Stimulated activated CD4-positive, alpha-beta T cell treated with anti-CD3 and anti-CD28 coated beads, Interleukin-1b, Interleukin-23, amount 100 ng/mL, for 48 hours (primary cell): ENCODE results near the gene PTPRJ.

Experiments
- DNase-seq: peaks from one replicate; pipeline ENCODE4 v3.0.0-alpha.2; 2020

Gene PTPRJ

GRCh38 chr11:48170241-48171233 is 190.2 kb downstream of the PTPRJ start:
- no peak for DNase-seq

GRCh38 chr11:48172818-48173609 is 192.7 kb downstream of the PTPRJ start:
- peak; percentile 67 for DNase-seq

DNA sequence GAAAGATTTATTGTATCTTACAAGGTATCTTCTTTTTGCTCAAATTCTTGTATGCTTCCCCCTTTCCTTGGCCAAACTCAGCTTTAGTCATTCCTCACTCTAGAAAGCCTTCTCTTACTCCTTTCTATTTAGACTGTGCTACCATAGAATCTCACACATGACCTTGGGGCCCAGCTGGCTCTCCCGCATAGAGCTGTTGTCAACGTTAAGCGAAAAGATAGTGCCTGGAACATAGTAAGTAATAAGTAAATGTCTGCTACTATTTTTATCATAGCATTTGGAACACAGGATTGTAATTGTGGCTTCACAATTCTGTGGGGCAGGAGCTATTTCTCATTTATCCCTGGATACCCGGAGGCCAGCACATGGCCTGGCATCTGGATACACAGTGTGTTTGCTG is 197.3 kb downstream of the PTPRJ start:
- no peak for DNase-seq

DNA sequence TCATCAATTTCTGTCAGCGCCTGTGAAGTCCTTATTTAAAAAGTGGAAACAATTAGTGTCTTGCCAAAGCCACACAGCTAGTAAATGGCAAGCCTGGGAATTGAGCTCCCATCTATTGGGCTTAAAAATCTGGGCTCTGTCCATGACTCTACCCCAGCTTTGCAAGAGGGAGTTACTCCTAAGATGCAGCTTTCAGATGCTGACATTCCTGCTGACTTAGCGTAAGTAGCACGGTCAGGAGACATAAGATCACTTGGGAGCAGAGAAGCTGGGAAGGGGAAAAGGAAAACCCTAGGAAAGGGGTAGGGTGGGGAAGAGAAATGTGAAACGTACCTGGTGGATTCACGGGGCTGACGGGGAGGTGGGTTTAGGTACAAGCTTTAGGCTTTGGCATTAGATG is 200.3 kb downstream of the PTPRJ start:
- DNase-seq: no peak

GRCh38 chr11:48182860-48183526 is 202.6 kb downstream of the PTPRJ start:
- DNase-seq: no peak

DNA sequence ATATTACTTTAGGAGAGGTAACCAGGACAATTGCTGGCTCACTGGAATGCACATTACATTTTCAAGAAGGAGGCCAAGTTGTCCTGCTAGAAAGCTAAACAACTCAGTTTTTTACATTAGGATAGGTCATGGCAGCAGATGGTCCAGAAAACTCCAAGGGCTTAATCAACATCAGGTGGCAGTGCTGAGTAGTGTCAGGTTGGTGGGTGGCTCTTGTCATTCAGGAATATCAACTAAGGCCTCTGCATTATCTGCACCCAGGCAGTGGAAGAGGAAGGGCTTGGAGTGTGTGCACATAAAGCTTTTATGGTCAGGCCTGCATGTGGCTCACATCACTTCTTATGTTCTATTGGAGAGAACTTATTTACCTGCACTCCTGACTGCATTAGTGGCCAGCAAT is 204.1 kb downstream of the PTPRJ start:
- DNase-seq: no peak

DNA sequence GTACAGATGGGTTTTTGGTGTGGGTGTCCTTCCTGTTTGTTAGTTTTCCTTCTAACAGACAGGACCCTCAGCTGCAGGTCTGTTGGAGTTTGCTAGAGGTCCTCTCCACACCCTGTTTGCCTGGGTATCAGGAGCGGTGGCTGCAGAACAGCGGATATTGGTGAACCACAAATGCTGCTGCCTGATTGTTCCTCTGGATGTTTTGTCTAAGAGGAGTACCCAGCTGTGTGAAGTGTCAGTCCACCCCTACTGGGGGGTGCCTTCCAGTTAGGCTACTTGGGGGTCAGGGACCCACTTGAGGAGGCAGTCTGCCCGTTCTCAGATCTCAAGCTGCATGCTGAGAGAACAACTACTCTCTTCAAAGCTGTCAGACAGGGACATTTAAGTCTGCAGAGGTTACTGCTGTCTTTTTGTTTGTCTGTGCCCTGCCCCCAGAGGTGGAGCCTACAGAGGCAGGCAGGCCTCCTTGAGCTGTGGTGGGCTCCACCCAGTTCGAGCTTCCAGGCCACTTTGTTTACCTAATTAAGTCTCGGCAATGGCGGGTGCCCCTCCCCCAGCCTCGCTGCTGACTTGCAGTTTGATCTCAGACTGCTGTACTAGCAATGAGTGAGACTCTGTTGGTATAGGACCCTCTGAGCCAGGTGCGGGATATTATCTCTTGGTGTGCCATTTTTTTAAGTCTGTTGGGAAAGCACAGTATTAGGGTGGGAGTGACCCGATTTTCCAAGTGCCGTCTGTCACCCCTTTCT is 210.7 kb downstream of the PTPRJ start:
- DNase-seq: peak; percentile 6

DNA sequence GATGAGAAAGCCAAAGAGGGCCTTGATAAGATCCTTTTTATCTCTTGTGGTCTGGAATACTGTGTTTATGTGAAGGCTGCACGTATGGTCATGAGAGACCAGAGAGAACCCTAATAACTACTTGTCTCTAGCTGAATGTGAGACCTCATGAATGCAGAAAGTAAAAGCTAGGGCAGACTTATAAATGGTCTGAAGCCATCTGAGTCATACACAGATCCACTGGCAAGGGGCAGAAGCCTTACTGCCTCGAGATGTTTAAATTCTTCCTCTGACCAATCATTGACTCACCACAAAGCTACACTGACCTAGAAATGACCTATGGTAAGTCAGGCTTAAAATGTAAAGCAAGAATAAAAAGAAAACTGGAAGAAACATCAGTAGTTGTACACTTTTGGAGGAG is 213.5 kb downstream of the PTPRJ start:
- DNase-seq: no peak

GRCh38 chr11:48207881-48208280 is 227.5 kb downstream of the PTPRJ start:
- DNase-seq: no peak

DNA sequence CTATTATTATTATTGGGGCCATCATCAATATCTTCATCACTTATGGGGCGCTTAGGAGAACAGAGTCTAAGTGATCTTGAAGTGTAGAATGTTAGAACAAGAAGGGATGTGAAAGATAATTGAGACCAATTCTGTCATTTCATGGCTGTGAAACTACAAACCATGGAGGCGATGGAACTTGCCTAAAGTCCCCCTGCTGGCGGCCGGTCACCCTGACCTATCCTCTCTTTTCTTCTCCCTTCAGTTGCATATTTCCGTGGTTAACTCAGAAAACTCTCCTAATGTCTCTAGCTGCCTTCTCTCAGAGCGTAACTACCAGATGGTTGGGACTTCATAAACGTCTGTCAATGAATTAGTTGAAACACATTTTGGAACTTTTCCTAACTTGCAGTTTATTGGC is 229.7 kb downstream of the PTPRJ start:
- DNase-seq: no peak

GRCh38 chr11:48216510-48216909 is 236.2 kb downstream of the PTPRJ start, which contains the start of gene OR4B1:
Gene OR4B1 (plus strand): TSS chr11:48216810. CDS start chr11:48216810, 0 bp downstream.
- no peak for DNase-seq
